Endothelial cell of umbilical vein (primary cell): ENCODE data around the gene TCEAL4.
"Not testable (repeated sequence)": the region's sequence is repeated elsewhere in the genome, so short reads cannot be mapped to it uniquely, and the experiment has no call there.

Experiments used
- EZH2 ChIP-seq: IDR thresholded peaks from 2 replicates; pipeline ENCODE4 v1.6.1; 2012; ENCODE audit warnings: borderline replicate concordance, low read depth, mild to moderate bottlenecking, moderate library complexity, low read length, inconsistent platforms; ENCODE audit not compliant: severe bottlenecking
- MYC ChIP-seq: IDR thresholded peaks from one replicate; pipeline ENCODE4 v1.6.1; 2011; ENCODE audit warnings: mild to moderate bottlenecking, low read depth, low read length
- POLR2A ChIP-seq: IDR thresholded peaks from 2 replicates; pipeline ENCODE4 v1.6.1; 2012; ENCODE audit warnings: low read depth, mild to moderate bottlenecking, control low read depth, low read length
- POLR2AphosphoS5 ChIP-seq: IDR thresholded peaks from 2 replicates; pipeline ENCODE4 v1.6.1; 2012; ENCODE audit warnings: low read depth, mild to moderate bottlenecking, control low read depth, low read length, moderate library complexity; ENCODE audit not compliant: insufficient read depth
- TF ChIP-seq, protein P1 (sequence below), 2 donors: IDR thresholded peaks; 1 replicate in 1 of 2; 2 replicates in 1 of 2; pipeline ENCODE4 v1.5.1; 2011; ENCODE audit warnings: low read length in 2 of 2, mild to moderate bottlenecking in 2 of 2, moderate library complexity in 2 of 2, control low read depth in 1 of 2, inconsistent platforms in 1 of 2, low read depth in 1 of 2; ENCODE audit not compliant: insufficient read depth in 1 of 2; ENCODE audit errors: extremely low read depth in 1 of 2

DNA sequence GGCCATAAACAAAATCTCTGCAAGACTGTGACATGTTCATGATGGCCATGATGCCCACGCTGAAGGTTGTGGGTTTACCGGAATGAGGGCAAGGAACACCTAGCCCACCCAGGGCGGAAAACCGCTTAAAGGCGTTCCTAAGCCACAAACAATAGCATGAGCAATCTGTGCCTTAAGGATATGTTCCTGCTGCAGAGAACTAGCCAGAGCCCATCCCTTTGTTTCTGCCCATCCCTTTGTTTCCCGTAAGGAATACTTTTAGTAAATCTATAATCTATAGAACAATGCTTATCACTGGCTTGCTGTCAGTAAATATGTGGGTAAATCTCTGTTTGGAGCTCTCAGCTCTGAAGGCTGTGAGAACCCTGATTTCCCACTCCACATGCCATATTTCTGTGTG is 9.9 kb downstream of the TCEAL4 start:
- TF ChIP-seq, protein P1, sequence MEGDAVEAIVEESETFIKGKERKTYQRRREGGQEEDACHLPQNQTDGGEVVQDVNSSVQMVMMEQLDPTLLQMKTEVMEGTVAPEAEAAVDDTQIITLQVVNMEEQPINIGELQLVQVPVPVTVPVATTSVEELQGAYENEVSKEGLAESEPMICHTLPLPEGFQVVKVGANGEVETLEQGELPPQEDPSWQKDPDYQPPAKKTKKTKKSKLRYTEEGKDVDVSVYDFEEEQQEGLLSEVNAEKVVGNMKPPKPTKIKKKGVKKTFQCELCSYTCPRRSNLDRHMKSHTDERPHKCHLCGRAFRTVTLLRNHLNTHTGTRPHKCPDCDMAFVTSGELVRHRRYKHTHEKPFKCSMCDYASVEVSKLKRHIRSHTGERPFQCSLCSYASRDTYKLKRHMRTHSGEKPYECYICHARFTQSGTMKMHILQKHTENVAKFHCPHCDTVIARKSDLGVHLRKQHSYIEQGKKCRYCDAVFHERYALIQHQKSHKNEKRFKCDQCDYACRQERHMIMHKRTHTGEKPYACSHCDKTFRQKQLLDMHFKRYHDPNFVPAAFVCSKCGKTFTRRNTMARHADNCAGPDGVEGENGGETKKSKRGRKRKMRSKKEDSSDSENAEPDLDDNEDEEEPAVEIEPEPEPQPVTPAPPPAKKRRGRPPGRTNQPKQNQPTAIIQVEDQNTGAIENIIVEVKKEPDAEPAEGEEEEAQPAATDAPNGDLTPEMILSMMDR (IDR thresholded peaks at IDR 0.05; ENCODE audit: extremely low read depth in 1 of 2, insufficient read depth in 1 of 2, low read depth in 1 of 2, low read length in 2 of 2) = not testable (repeated sequence)
- not testable (repeated sequence) for TF ChIP-seq POLR2A, POLR2AphosphoS5, EZH2, MYC
